Activated T-helper 1 cell treated with anti-CD3 and anti-CD28 coated beads, Interleukin-12 subunit alpha, Interleukin-12 subunit beta, Interleukin-2, Interleukin-4 antibody, amounts not matched to agents 30 ng/mL and 10 ng/mL and 1 ng/mL, durations not matched to agents 14 hours and 24 hours and 36 hours (primary cell): ENCODE results near the gene SCN2A. TPM values are rescaled to one million over a fixed set of nuclear protein-coding genes. Genes with fewer than 3 reads are reported as not detected.

Source experiments
- DNase-seq: peaks from one replicate; pipeline ENCODE4 v3.0.0; 2021; ENCODE audit warnings: low spot score
- H3K27ac Mint-ChIP-seq: one replicate; pipeline ENCODE4 v1.8.0; 2021; ENCODE audit warnings: mild to moderate bottlenecking, mixed read lengths
- H3K27me3 Mint-ChIP-seq: one replicate; pipeline ENCODE4 v1.8.0; 2022; ENCODE audit warnings: mild to moderate bottlenecking, moderate library complexity, mixed read lengths; ENCODE audit not compliant: insufficient read depth
- H3K36me3 Mint-ChIP-seq: one replicate; pipeline ENCODE4 v1.8.0; 2021; ENCODE audit warnings: low read depth, mixed read lengths
- H3K4me1 Mint-ChIP-seq: one replicate; pipeline ENCODE4 v1.8.0; 2021; ENCODE audit warnings: low read depth, mixed read lengths
- H3K4me3 Mint-ChIP-seq: one replicate; pipeline ENCODE4 v1.8.0; 2021; ENCODE audit warnings: mild to moderate bottlenecking, moderate library complexity, mixed read lengths
- H3K9me3 Mint-ChIP-seq: one replicate; pipeline ENCODE4 v1.8.0; 2021; ENCODE audit warnings: mixed read lengths
- intact Hi-C: fragments of 100-400 bp; cut with micrococcal nuclease; formaldehyde crosslinking; loops from one replicate; pipeline ENCODE4 v1.15.1; 2024
- total RNA-seq: library from RNA; stranded (reverse); gene quantifications from 2 replicates; pipeline ENCODE4 v1.2.3, GENCODE V29; 2022

Gene SCN2A
- total RNA-seq, 1 donor from 2014 or later, result not detected

GRCh38 chr2:165273176-165273575, 34.0 kb downstream of the SCN2A start:
- Mint-ChIP-seq H3K27me3 (no peaks in the 10 kb centered on the region), H3K36me3 (no peaks in the 10 kb centered on the region), H3K27ac (no peak overlapping the region), H3K4me3 (no peak overlapping the region), H3K4me1 (peaks cover 11% of the 10 kb centered on the region), H3K9me3 (peaks cover 3% of the 10 kb centered on the region)
- no peak for DNase-seq
- intact Hi-C loops, result no loop called here

GRCh38 chr2:165274698-165275097, 35.5 kb downstream of the SCN2A start:
- Mint-ChIP-seq H3K4me1 (peaks cover 5% of the 10 kb centered on the region), H3K9me3 (peaks cover 3% of the 10 kb centered on the region), H3K27ac (no peak overlapping the region), H3K36me3 (no peaks in the 10 kb centered on the region), H3K27me3 (no peaks in the 10 kb centered on the region), H3K4me3 (no peak overlapping the region)
- DNase-seq, result no peak
- intact Hi-C loops, result no loop called here

- intact Hi-C loops, result no loop called here
- Mint-ChIP-seq H3K27me3 (no peaks in the 10 kb centered on the region), H3K9me3 (peaks cover 3% of the 10 kb centered on the region), H3K27ac (no peak overlapping the region), H3K4me1 (peaks cover 5% of the 10 kb centered on the region), H3K4me3 (no peak overlapping the region), H3K36me3 (no peaks in the 10 kb centered on the region)
- no peak for DNase-seq
Observed at GRCh38 chr2:165275932-165276331, 36.7 kb downstream of the SCN2A start.

- H3K36me3 Mint-ChIP-seq, result no peaks in the 10 kb centered on the region
- intact Hi-C loops, result no loop called here
- DNase-seq, result no peak
- H3K27me3 Mint-ChIP-seq, result no peaks in the 10 kb centered on the region
- H3K4me3 Mint-ChIP-seq, result no peak overlapping the region
- H3K4me1 Mint-ChIP-seq, result peaks cover 5% of the 10 kb centered on the region
- H3K9me3 Mint-ChIP-seq, result peaks cover 3% of the 10 kb centered on the region
- H3K27ac Mint-ChIP-seq, result no peak overlapping the region
Observed at GRCh38 chr2:165277295-165277694, 38.1 kb downstream of the SCN2A start.

GRCh38 chr2:165277860-165278656, 38.8 kb downstream of the SCN2A start:
- Mint-ChIP-seq H3K4me3 (no peak overlapping the region), H3K36me3 (no peaks in the 10 kb centered on the region), H3K4me1 (peaks cover 5% of the 10 kb centered on the region), H3K9me3 (peaks cover 3% of the 10 kb centered on the region), H3K27me3 (no peaks in the 10 kb centered on the region), H3K27ac (no peak overlapping the region)
- intact Hi-C loops, result no loop called here
- DNase-seq, result no peak

- H3K4me1 Mint-ChIP-seq, result peaks cover 5% of the 10 kb centered on the region
- intact Hi-C loops, result no loop called here
- H3K9me3 Mint-ChIP-seq, result peaks cover 1% of the 10 kb centered on the region
- no peak for DNase-seq
- H3K27me3 Mint-ChIP-seq, result no peaks in the 10 kb centered on the region
- H3K4me3 Mint-ChIP-seq, result no peak overlapping the region
- no peak overlapping the region for H3K27ac Mint-ChIP-seq
- H3K36me3 Mint-ChIP-seq, result no peaks in the 10 kb centered on the region
Observed at GRCh38 chr2:165280356-165280755, 41.1 kb downstream of the SCN2A start.

- peaks cover 5% of the 10 kb centered on the region for H3K4me1 Mint-ChIP-seq
- H3K4me3 Mint-ChIP-seq, result no peak overlapping the region
- no peak overlapping the region for H3K27ac Mint-ChIP-seq
- H3K36me3 Mint-ChIP-seq, result no peaks in the 10 kb centered on the region
- no peak for DNase-seq
- no peaks in the 10 kb centered on the region for H3K9me3 Mint-ChIP-seq
- H3K27me3 Mint-ChIP-seq, result no peaks in the 10 kb centered on the region
- intact Hi-C loops, result no loop called here
Observed at GRCh38 chr2:165281387-165281786, 42.2 kb downstream of the SCN2A start.

GRCh38 chr2:165283342-165283741, 44.1 kb downstream of the SCN2A start:
- DNase-seq, result no peak
- intact Hi-C loops, result no loop called here
- Mint-ChIP-seq H3K36me3 (no peaks in the 10 kb centered on the region), H3K27me3 (peaks cover 4% of the 10 kb centered on the region), H3K4me1 (no peaks in the 10 kb centered on the region), H3K9me3 (no peaks in the 10 kb centered on the region), H3K4me3 (no peak overlapping the region), H3K27ac (no peak overlapping the region)

- intact Hi-C loops, result no loop called here
- no peaks in the 10 kb centered on the region for H3K9me3 Mint-ChIP-seq
- H3K4me3 Mint-ChIP-seq, result no peak overlapping the region
- H3K27ac Mint-ChIP-seq, result no peak overlapping the region
- H3K4me1 Mint-ChIP-seq, result no peaks in the 10 kb centered on the region
- no peaks in the 10 kb centered on the region for H3K36me3 Mint-ChIP-seq
- H3K27me3 Mint-ChIP-seq, result peaks cover 9% of the 10 kb centered on the region
- DNase-seq, result no peak
Observed at GRCh38 chr2:165287094-165287778, 48.0 kb downstream of the SCN2A start.

GRCh38 chr2:165289069-165289468, 49.9 kb downstream of the SCN2A start:
- Mint-ChIP-seq H3K4me3 (no peak overlapping the region), H3K36me3 (no peaks in the 10 kb centered on the region), H3K27ac (no peak overlapping the region), H3K9me3 (no peaks in the 10 kb centered on the region), H3K27me3 (peaks cover 11% of the 10 kb centered on the region), H3K4me1 (no peaks in the 10 kb centered on the region)
- intact Hi-C loops, result no loop called here
- DNase-seq, result no peak

GRCh38 chr2:165293440-165294420, 54.5 kb downstream of the SCN2A start:
- Mint-ChIP-seq H3K27ac (no peak overlapping the region), H3K4me3 (no peak overlapping the region), H3K9me3 (no peaks in the 10 kb centered on the region), H3K27me3 (peaks cover 9% of the 10 kb centered on the region), H3K4me1 (no peaks in the 10 kb centered on the region), H3K36me3 (no peaks in the 10 kb centered on the region)
- intact Hi-C loops, result loop anchor here (1.0 to 10.0 kb wide), 6 partner anchors 23 to 556 kb away; partner anchors contain the start of genes GALNT3 and SCN2A
- peak; percentile 55 for DNase-seq

GRCh38 chr2:165294912-165295311, 55.7 kb downstream of the SCN2A start:
- intact Hi-C loops, result loop anchor here (10.0 kb wide), 1 partner anchor 500 kb away; the partner anchor contains the start of gene GALNT3
- Mint-ChIP-seq H3K9me3 (no peaks in the 10 kb centered on the region), H3K4me1 (no peaks in the 10 kb centered on the region), H3K36me3 (no peaks in the 10 kb centered on the region), H3K4me3 (no peak overlapping the region), H3K27ac (no peak overlapping the region), H3K27me3 (peaks cover 8% of the 10 kb centered on the region)
- no peak for DNase-seq
